GM12892 (cell line): Measurements from ENCODE around the gene TRIO.
A peak's percentile ranks its signal among the peaks of the same experiment; 100 is the strongest.

Experiments
- DNase-seq: peaks from one replicate; pipeline ENCODE4 v3.0.0; 2011; ENCODE audit not compliant: insufficient read length
- FAIRE-seq: peaks from 2 replicates; lab custom pipeline; 2011; peaks lifted over from hg19 to GRCh38; lab: Jason Lieb, UNC
- POLR2A ChIP-seq: IDR thresholded peaks from 2 replicates; pipeline ENCODE4 v1.6.1; 2011; ENCODE audit warnings: low read depth, low read length, control low read depth
- POLR2AphosphoS5 ChIP-seq: IDR thresholded peaks from 2 replicates; pipeline ENCODE4 v1.6.1; 2011; ENCODE audit warnings: low read depth, low read length, control low read depth
- TAF1 ChIP-seq: IDR thresholded peaks from 2 replicates; pipeline ENCODE4 v1.6.1; 2011; ENCODE audit warnings: low read depth, mild to moderate bottlenecking, control low read depth, low read length, borderline replicate concordance

The TRIO gene

GRCh38 chr5:14173377-14174229 is 30.5 kb downstream of the TRIO start:
- peak; percentile 21 for FAIRE-seq
- TF ChIP-seq POLR2A: no peak; the same call in 1 of the 2 replicates
- TF ChIP-seq POLR2AphosphoS5: no peak
- no peak for TF ChIP-seq TAF1
- no peak for DNase-seq

- no peak for DNase-seq
- peak; percentile 9 for FAIRE-seq
- TF ChIP-seq POLR2A (no peak), POLR2AphosphoS5 (no peak; the same call in 1 of the 2 replicates), TAF1 (no peak)
Measured at GRCh38 chr5:14174230-14174636, 31.1 kb downstream of the TRIO start.

- FAIRE-seq: no peak
- DNase-seq: no peak
- TF ChIP-seq TAF1: no peak
- TF ChIP-seq POLR2A: no peak
- TF ChIP-seq POLR2AphosphoS5: no peak
Measured at GRCh38 chr5:14175381-14175780, 32.2 kb downstream of the TRIO start.

- DNase-seq (no peak), FAIRE-seq (no peak)
- TF ChIP-seq POLR2AphosphoS5 (no peak), TAF1 (no peak), POLR2A (no peak)
Measured at GRCh38 chr5:14176888-14177287, 33.7 kb downstream of the TRIO start.

GRCh38 chr5:14177634-14178033 is 34.5 kb downstream of the TRIO start:
- DNase-seq (no peak), FAIRE-seq (no peak)
- TF ChIP-seq POLR2A: no peak
- no peak for TF ChIP-seq TAF1
- no peak for TF ChIP-seq POLR2AphosphoS5

- FAIRE-seq (no peak), DNase-seq (no peak)
- no peak for TF ChIP-seq TAF1
- no peak for TF ChIP-seq POLR2A
- TF ChIP-seq POLR2AphosphoS5: no peak
Measured at GRCh38 chr5:14178091-14178490, 34.9 kb downstream of the TRIO start.

- no peak for DNase-seq
- no peak for TF ChIP-seq TAF1
- TF ChIP-seq POLR2AphosphoS5: no peak
- no peak for TF ChIP-seq POLR2A
- FAIRE-seq: no peak
Measured at GRCh38 chr5:14178671-14179211, 35.6 kb downstream of the TRIO start.

- TF ChIP-seq TAF1: no peak
- no peak for TF ChIP-seq POLR2AphosphoS5
- TF ChIP-seq POLR2A: no peak
- no peak for FAIRE-seq
- DNase-seq: no peak
Measured at GRCh38 chr5:14179446-14179845, 36.3 kb downstream of the TRIO start.

- DNase-seq (no peak), FAIRE-seq (no peak)
- TF ChIP-seq POLR2AphosphoS5 (no peak), POLR2A (no peak), TAF1 (no peak)
Measured at GRCh38 chr5:14180437-14180836, 37.3 kb downstream of the TRIO start.

- FAIRE-seq (no peak), DNase-seq (no peak)
- TF ChIP-seq TAF1: no peak
- TF ChIP-seq POLR2AphosphoS5: no peak
- no peak for TF ChIP-seq POLR2A
Measured at GRCh38 chr5:14181299-14181968, 38.3 kb downstream of the TRIO start.

- DNase-seq (no peak), FAIRE-seq (no peak)
- TF ChIP-seq POLR2A (no peak), POLR2AphosphoS5 (no peak), TAF1 (no peak)
Measured at GRCh38 chr5:14182761-14183160, 39.6 kb downstream of the TRIO start.
